GM12874 (cell line): ENCODE measurements around the gene MS4A8.

Experiments used
- TF ChIP-seq, protein P1 (sequence below): IDR thresholded peaks from 2 replicates; pipeline ENCODE4 v1.5.1; 2011; ENCODE audit warnings: low read depth, mild to moderate bottlenecking, control low read depth, low read length, moderate library complexity; ENCODE audit not compliant: insufficient read depth

The MS4A8 gene

DNA sequence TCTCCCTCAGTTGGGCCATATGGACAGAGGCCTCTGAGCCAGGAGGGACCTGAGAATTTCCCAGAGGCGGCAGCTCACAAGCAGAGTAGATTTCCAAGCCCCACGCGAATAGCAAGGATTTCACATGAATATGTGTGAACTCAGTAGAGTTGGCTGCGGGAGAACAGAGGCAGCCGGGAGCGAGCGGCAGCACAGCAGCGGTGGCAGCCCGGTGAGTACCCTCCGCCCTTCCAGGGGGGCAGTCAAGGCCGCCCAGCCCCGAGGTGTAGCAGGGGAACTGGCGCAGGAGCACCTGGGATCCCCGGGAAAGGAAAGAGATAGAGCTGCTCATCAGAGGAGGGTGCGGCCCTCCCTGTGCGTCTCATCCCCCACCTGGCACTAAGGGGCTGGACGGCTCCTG lies 48.8 kb downstream of the MS4A8 start:
- TF ChIP-seq, protein P1, sequence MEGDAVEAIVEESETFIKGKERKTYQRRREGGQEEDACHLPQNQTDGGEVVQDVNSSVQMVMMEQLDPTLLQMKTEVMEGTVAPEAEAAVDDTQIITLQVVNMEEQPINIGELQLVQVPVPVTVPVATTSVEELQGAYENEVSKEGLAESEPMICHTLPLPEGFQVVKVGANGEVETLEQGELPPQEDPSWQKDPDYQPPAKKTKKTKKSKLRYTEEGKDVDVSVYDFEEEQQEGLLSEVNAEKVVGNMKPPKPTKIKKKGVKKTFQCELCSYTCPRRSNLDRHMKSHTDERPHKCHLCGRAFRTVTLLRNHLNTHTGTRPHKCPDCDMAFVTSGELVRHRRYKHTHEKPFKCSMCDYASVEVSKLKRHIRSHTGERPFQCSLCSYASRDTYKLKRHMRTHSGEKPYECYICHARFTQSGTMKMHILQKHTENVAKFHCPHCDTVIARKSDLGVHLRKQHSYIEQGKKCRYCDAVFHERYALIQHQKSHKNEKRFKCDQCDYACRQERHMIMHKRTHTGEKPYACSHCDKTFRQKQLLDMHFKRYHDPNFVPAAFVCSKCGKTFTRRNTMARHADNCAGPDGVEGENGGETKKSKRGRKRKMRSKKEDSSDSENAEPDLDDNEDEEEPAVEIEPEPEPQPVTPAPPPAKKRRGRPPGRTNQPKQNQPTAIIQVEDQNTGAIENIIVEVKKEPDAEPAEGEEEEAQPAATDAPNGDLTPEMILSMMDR: no peak

DNA sequence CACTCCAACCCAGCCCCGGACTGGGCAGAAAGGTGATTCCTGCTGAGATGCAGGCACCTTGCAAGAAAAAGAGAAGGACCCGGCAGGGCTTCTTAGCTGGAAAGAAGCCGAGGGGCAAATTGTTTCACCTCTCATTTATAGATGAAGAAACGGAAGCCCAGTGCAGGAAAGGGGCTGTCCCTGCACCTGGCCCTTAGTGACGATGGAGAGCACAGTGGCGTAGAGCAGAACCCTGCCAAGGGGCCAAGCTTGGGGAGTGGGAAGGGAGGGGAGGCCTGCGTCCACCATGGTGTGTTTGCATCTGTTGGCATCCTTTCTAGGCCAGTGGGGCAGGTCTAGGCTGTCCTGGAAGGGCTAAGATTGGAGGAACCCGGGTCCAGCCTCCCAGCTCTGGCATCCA lies 49.4 kb downstream of the MS4A8 start:
- TF ChIP-seq, protein P1: no peak

DNA sequence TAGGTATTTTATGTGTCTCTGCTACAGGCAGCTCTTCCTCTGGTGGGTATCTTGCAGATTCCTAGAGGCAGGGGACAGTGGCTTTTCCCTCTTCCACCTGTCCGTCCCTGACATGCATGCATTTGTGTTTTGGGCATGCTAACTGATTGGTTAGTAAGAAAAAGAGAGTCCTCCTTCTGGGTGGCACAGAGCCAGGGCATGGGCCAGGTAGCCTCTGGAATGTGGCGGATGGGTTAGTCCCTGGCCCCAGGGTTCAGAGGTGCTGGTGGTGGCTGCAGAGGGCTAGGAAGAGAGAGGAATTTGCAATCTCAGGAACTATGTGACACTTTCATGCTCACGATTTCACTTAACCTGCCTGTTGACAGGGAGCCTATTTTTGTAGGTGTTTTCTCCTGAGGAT lies 51.5 kb downstream of the MS4A8 start:
- TF ChIP-seq, protein P1: no peak

DNA sequence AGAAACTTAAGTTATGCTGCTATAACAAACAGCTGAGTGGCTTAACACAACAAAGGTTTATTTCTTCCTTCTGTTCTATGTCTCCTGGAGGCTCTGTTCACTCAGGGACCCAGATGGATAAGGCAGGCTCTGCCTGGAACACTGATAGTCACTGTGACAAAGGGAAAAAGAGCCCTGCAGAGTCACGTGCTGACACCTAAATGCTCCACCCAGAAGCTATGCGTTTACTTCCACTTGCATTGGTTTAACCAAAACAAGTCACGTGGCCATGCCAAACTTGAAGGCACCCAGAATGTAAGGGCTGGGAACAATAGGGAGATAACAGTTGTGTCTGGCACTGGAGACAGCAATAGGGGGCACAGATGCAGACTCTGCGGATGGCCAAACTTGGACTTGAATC lies 53.9 kb downstream of the MS4A8 start:
- TF ChIP-seq, protein P1: no peak

DNA sequence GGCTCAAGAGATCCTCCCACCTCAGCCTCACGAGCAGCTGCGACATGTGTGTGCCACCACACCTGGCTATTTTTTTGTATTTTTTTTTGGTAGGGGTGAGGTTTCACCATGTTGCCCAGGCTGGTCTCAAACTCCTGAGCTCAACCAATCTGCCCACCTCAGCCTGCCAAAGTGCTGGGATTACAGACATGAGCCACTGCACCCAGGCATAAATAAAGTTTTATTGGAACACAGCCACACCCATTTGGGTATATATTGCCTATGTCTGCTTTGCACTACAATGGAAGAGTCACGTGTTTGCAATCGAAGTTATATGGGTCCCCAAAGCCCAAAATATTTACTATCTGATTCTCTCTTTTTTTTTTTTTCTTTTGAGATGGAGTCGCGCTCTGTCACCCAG lies 55.5 kb downstream of the MS4A8 start:
- TF ChIP-seq, protein P1: no peak

DNA sequence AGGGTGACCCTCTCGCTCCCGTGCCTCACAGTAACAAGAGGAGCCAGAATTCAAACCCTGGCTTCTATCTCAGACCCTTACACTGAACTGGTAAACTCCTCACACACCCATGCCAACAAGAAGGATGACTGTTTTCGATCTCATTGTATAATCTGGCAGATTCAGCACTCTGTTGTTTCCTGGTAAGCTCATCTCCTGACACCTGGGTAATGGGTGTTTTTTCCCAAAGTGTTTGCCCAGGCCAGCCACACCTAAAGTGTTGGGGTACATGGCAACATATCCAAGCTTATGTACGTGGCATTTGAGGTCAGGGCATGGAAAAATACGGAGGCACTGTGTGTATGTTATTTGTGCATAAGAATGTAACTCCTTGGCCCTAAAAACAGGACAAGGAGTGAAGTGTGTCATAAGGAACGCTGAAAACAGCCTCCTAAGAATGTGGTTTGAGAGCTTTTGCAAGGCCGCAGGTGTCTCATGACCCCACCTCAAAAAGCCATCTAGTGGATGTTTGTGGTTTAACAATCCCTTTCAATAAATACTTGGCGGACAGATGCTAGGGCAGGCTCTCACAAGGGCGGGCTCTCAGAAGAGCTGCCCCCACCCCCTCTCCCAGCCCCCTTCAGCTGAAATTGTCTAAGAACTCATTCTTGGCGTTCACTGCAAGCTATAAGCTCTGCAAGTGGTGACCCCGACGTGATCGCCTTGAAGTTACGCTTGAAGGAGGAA lies 57.1 kb downstream of the MS4A8 start, which contains the start of gene MS4A15:
TSS of gene MS4A15 (plus strand) at position 561 of the 726 bp plus-strand sequence. CDS start 6,867 bp downstream, outside the sequence.
- TF ChIP-seq, protein P1: peak; percentile 55

DNA sequence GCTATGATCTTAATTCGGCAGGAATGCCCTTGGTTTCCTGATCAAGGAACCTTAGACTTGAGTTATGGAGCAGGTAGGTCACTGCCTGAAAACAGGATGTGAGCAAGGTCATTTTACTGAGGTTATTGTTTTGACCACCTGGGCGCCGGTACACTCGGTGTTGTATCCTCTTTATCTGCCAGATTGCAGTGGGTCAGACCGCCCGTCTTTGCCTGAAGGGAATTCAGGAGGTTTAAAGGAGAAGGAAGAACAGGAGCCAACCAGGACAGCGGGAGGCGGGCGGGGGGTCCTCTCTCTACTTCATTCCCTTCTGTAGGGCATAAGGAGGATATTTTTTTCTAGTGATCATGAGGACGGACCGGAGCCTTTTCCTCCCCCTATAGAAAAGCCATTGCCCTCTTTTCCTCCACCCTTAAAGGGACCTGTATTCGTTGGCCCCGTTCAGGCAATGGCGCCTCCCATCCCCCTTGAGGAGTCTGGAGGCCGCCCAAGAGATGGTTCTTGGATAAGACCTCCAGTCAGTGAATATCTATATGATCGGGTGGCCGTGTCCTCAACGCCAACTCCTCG lies 57.9 kb downstream of the MS4A8 start:
- TF ChIP-seq, protein P1: no peak
